OCI-LY1 (cell line): ENCODE results near the gene GULP1.

Source experiments
- H2AFZ ChIP-seq: fragments of 200-600 bp; sonication (generic), shearing (Covaris generic); 2 replicates; pipeline ENCODE4 v1.6.0; 2014; ENCODE audit warnings: antibody characterized with exemption, mild to moderate bottlenecking, low read length
- H3F3A ChIP-seq: fragments of 200-600 bp; sonication (generic), shearing (Covaris generic); 2 replicates; pipeline ENCODE4 v1.6.0; 2014; ENCODE audit warnings: mild to moderate bottlenecking, antibody characterized with exemption, low read length, moderate library complexity; ENCODE audit not compliant: insufficient read depth
- H3K27ac ChIP-seq: fragments of 200-600 bp; sonication (generic); 2 replicates; pipeline ENCODE4 v1.5.1; 2014; ENCODE audit warnings: low read length, mixed run types, mild to moderate bottlenecking, low read depth; ENCODE audit not compliant: poor library complexity, severe bottlenecking
- H3K27me3 ChIP-seq: fragments of 200-600 bp; sonication (generic); 2 replicates; pipeline ENCODE4 v1.6.0; 2014; ENCODE audit warnings: antibody characterized with exemption, mild to moderate bottlenecking, low read length, moderate library complexity; ENCODE audit not compliant: insufficient read depth
- H3K36me3 ChIP-seq: fragments of 200-600 bp; sonication (generic); 2 replicates; pipeline ENCODE4 v1.6.1; 2014; ENCODE audit warnings: mild to moderate bottlenecking, antibody characterized with exemption, low read length, moderate library complexity, mixed read lengths; ENCODE audit not compliant: insufficient read depth
- H3K4me1 ChIP-seq: fragments of 200-600 bp; sonication (generic); 2 replicates; pipeline ENCODE4 v1.5.1; 2014; ENCODE audit warnings: mild to moderate bottlenecking, low read length, moderate library complexity; ENCODE audit not compliant: insufficient read depth, severe bottlenecking
- H3K4me2 ChIP-seq: fragments of 200-600 bp; sonication (generic), shearing (Covaris generic); 2 replicates; pipeline ENCODE4 v1.6.1; 2014; ENCODE audit warnings: low read length
- H3K4me3 ChIP-seq: fragments of 200-600 bp; sonication (generic); 2 replicates; pipeline ENCODE4 v1.5.1; 2014; ENCODE audit warnings: low read length, low read depth, mild to moderate bottlenecking, mixed read lengths; ENCODE audit not compliant: poor library complexity, severe bottlenecking
- H3K79me2 ChIP-seq: fragments of 200-600 bp; shearing (Covaris generic); 2 replicates; pipeline ENCODE4 v1.6.1; 2016; ENCODE audit warnings: mixed run types, low read length, mixed read lengths; ENCODE audit not compliant: insufficient read depth
- H3K9ac ChIP-seq: fragments of 200-600 bp; sonication (generic), shearing (Covaris generic); 2 replicates; pipeline ENCODE4 v1.6.1; 2014; ENCODE audit warnings: mild to moderate bottlenecking, low read length, mixed read lengths
- H3K9me2 ChIP-seq: fragments of 200-600 bp; sonication (generic), shearing (Covaris generic); 2 replicates; pipeline ENCODE4 v1.6.1; 2014; ENCODE audit warnings: low read depth, mild to moderate bottlenecking, low read length, mixed read lengths
- H3K9me3 ChIP-seq: fragments of 200-600 bp; shearing (Covaris generic); 2 replicates; pipeline ENCODE4 v1.6.1; 2014; ENCODE audit warnings: low read length, mixed read lengths
- H4K20me1 ChIP-seq: fragments of 200-600 bp; sonication (generic), shearing (Covaris generic); 2 replicates; pipeline ENCODE4 v1.6.0; 2016; ENCODE audit warnings: mild to moderate bottlenecking, low read length; ENCODE audit not compliant: insufficient read depth
- CTCF ChIP-seq: fragments of 200-600 bp; sonication (generic), shearing (Covaris generic); IDR thresholded peaks from 2 replicates; pipeline ENCODE4 v1.5.1; 2017; ENCODE audit warnings: mild to moderate bottlenecking, antibody characterized with exemption, low read length, moderate library complexity, mixed read lengths
- EZH2 ChIP-seq: fragments of 200-600 bp; sonication (generic), shearing (Covaris generic); IDR thresholded peaks from 2 replicates; pipeline ENCODE4 v1.8.0; 2017; ENCODE audit warnings: borderline replicate concordance, mixed run types, mild to moderate bottlenecking, antibody characterized with exemption, low read length, moderate library complexity, mixed read lengths

GULP1 gene

GRCh38 chr2:188473306-188473705 lies 181.6 kb downstream of the GULP1 start:
- Histone ChIP-seq H3K27me3 (no peaks in the 10 kb centered on the region), H3K4me1 (no peaks in the 10 kb centered on the region), H3K4me3 (no peak overlapping the region), H3K27ac (no peak overlapping the region), H3K79me2 (no peaks in the 10 kb centered on the region), H3K36me3 (no peaks in the 10 kb centered on the region), H2AFZ (no peak overlapping the region), H3K9me3 (no peaks in the 10 kb centered on the region), H3F3A (no peaks in the 10 kb centered on the region), H3K9me2 (no peaks in the 10 kb centered on the region), H4K20me1 (no peaks in the 10 kb centered on the region), H3K9ac (no peak overlapping the region), H3K4me2 (no peak overlapping the region)
- no peak for TF ChIP-seq CTCF
- no peak for TF ChIP-seq EZH2

GRCh38 chr2:188474316-188474715 lies 182.6 kb downstream of the GULP1 start:
- no peaks in the 10 kb centered on the region for H3F3A ChIP-seq
- H3K79me2 ChIP-seq, result no peaks in the 10 kb centered on the region
- no peaks in the 10 kb centered on the region for H3K9me3 ChIP-seq
- H3K9ac ChIP-seq, result no peak overlapping the region
- TF ChIP-seq EZH2 (no peak), CTCF (no peak)
- H3K9me2 ChIP-seq, result no peaks in the 10 kb centered on the region
- H3K27ac ChIP-seq, result no peak overlapping the region
- no peaks in the 10 kb centered on the region for H3K4me1 ChIP-seq
- H2AFZ ChIP-seq, result no peak overlapping the region
- H4K20me1 ChIP-seq, result no peaks in the 10 kb centered on the region
- H3K4me3 ChIP-seq, result no peak overlapping the region
- no peaks in the 10 kb centered on the region for H3K36me3 ChIP-seq
- no peaks in the 10 kb centered on the region for H3K27me3 ChIP-seq
- no peak overlapping the region for H3K4me2 ChIP-seq

- H3K4me2 ChIP-seq, result no peak overlapping the region
- H3K9me2 ChIP-seq, result no peaks in the 10 kb centered on the region
- H3K4me3 ChIP-seq, result no peak overlapping the region
- no peaks in the 10 kb centered on the region for H3K36me3 ChIP-seq
- H3K27me3 ChIP-seq, result no peaks in the 10 kb centered on the region
- no peaks in the 10 kb centered on the region for H3K4me1 ChIP-seq
- no peak overlapping the region for H2AFZ ChIP-seq
- no peak overlapping the region for H3K9ac ChIP-seq
- H3K27ac ChIP-seq, result no peak overlapping the region
- no peaks in the 10 kb centered on the region for H3K9me3 ChIP-seq
- TF ChIP-seq EZH2 (no peak), CTCF (no peak)
- H4K20me1 ChIP-seq, result no peaks in the 10 kb centered on the region
- H3F3A ChIP-seq, result no peaks in the 10 kb centered on the region
- H3K79me2 ChIP-seq, result no peaks in the 10 kb centered on the region
Observed at GRCh38 chr2:188475945-188476344, 184.3 kb downstream of the GULP1 start.
